Measurements from ENCODE around the gene CTRB1.
"Not testable (repeated sequence)": the region's sequence is repeated elsewhere in the genome, so short reads cannot be mapped to it uniquely, and the experiment has no call there.

Gene CTRB1

GRCh38 chr16:75226550-75227360 is 8.0 kb downstream of the CTRB1 start:
- DNase-seq, result no peak

- no peak for DNase-seq
Observed at GRCh38 chr16:75227361-75228142, 8.8 kb downstream of the CTRB1 start.

- no peak for DNase-seq
Observed at GRCh38 chr16:75228143-75228976, 9.6 kb downstream of the CTRB1 start.

GRCh38 chr16:75229172-75230031 is 10.6 kb downstream of the CTRB1 start:
- DNase-seq, result no peak

- DNase-seq, result no peak
Observed at GRCh38 chr16:75230471-75231110, 11.8 kb downstream of the CTRB1 start.

GRCh38 chr16:75231570-75231969 is 12.8 kb downstream of the CTRB1 start:
- DNase-seq, result no peak

GRCh38 chr16:75233611-75233938 is 14.8 kb downstream of the CTRB1 start:
- no peak for DNase-seq

- DNase-seq, result no peak
Observed at GRCh38 chr16:75234856-75235696, 16.3 kb downstream of the CTRB1 start.

- no peak for DNase-seq
Observed at GRCh38 chr16:75235721-75236193, 17.0 kb downstream of the CTRB1 start.

- no peak for DNase-seq
Observed at GRCh38 chr16:75236232-75236631, 17.4 kb downstream of the CTRB1 start.

GRCh38 chr16:75236736-75237397 is 18.1 kb downstream of the CTRB1 start:
- no peak for DNase-seq

- no peak for DNase-seq
Observed at GRCh38 chr16:75237398-75238131, 18.8 kb downstream of the CTRB1 start.

- no peak for DNase-seq
Observed at GRCh38 chr16:75238132-75238852, 19.5 kb downstream of the CTRB1 start.

GRCh38 chr16:75238853-75239541 is 20.2 kb downstream of the CTRB1 start:
- peak; percentile 14 for DNase-seq

- no peak for DNase-seq
Observed at GRCh38 chr16:75239542-75240122, 20.8 kb downstream of the CTRB1 start.

GRCh38 chr16:75240633-75241032 is 21.8 kb downstream of the CTRB1 start:
- DNase-seq, result not testable (repeated sequence)

- no peak for DNase-seq
Observed at GRCh38 chr16:75241412-75241811, 22.6 kb downstream of the CTRB1 start.

- no peak for DNase-seq
Observed at GRCh38 chr16:75241955-75242354, 23.2 kb downstream of the CTRB1 start.

All from kidney glomerular epithelial cell (primary cell).